ENCODE results near the gene BCL2L11. TPM values are rescaled to one million over a fixed set of nuclear protein-coding genes. Genes with fewer than 3 reads are reported as not detected.

The BCL2L11 gene
- total and polyA plus RNA-seq, 9 of the 15 experiments (the other 6 are each of a cell fraction or from before 2014, with no cell fraction given): 2.2 to 18.8 (median 5.0) TPM

GRCh38 chr2:111166115-111166514 lies 45.4 kb downstream of the BCL2L11 start (continued):
- TF ChIP-seq FOXP4 (CRISPR knock-in tag; IDR thresholded peaks at IDR 0.05; ENCODE audit: borderline replicate concordance): no peak
- no peak for TF ChIP-seq POLR2H (tag; IDR thresholded peaks at IDR 0.05; ENCODE audit: low read depth)

- Histone ChIP-seq H3K4me3 (no peak overlapping the region), H3K4me1 (replicated peaks in 1 of 2; ENCODE audit: control insufficient read depth in 2 of 2, insufficient read depth in 2 of 2, low read length in 2 of 2) (peaks cover 18 to 26% of the 10 kb centered on the region in 2 experiments; a peak in 4 of 5 replicates), H3K9ac (ENCODE audit: insufficient read depth in 1 of 2, low read depth in 2 of 2, low read length in 2 of 2) (no peak overlapping the region; a peak in 1 of 4 replicates), H3K9me1 (ENCODE audit: control insufficient read depth, insufficient read depth, low read length) (no peaks in the 10 kb centered on the region), H3K4me2 (ENCODE audit: insufficient read depth, low read length) (no peak overlapping the region), H2AFZ (ENCODE audit: low read depth, low read length) (no peak overlapping the region), H3K79me2 (ENCODE audit: control insufficient read depth, insufficient read depth, low read length) (no peaks in the 10 kb centered on the region), H3K27ac (ENCODE audit: extremely low read depth, low read depth, low read length) (no peak overlapping the region), H4K20me1 (replicated peaks; ENCODE audit: control insufficient read depth, insufficient read depth, low read length) (peaks cover 13% of the 10 kb centered on the region; the same call in 1 of the 2 replicates), H3K27me3 (ENCODE audit: control insufficient read depth in 2 of 2, insufficient read depth in 2 of 2, low read length in 2 of 2) (no peaks in the 10 kb centered on the region), H3K9me3 (replicated peaks; ENCODE audit: control insufficient read depth, insufficient read depth, low read depth, low read length) (no peaks in the 10 kb centered on the region), H3K36me3 (ENCODE audit: control insufficient read depth, insufficient read depth, low read length) (peaks cover 33% of the 10 kb centered on the region)
- DNase-seq (ENCODE audit: extremely low read depth in 1 of 4, low spot score in 3 of 4): peak in 1 of 4 experiments; percentile 30
- 70% methylated on average over 9 of the region's 9 CpGs for WGBS (ENCODE audit: insufficient coverage, low coverage, missing lambda C conversion rate)
- peak; percentile 58 for ATAC-seq
- intact Hi-C loops (cut with micrococcal nuclease) (no loop called here), in situ Hi-C loops (cut with MboI) (no loop called here)
- no TSS peak for BruUV-seq (replicated peaks)
- ChIA-PET POLR2A (interaction anchor here (0.6 to 3.1 kb wide), 5 partner anchors 10 to 1990 kb away, joined by 3 to 23 read pairs (median 6); no protein-coding TSS in a partner anchor), CTCF (ENCODE audit: low intra/inter-chr PET ratio) (no interaction called here)
- no peak for FAIRE-seq
- 0 out of 2 replicates have a peak, but pooled peaks have one; percentile 48 for TF ChIP-seq POLR2AphosphoS5 (IDR thresholded peaks at IDR 0.05; ENCODE audit: control insufficient read depth, insufficient read depth, low read depth, low read length)
- TF ChIP-seq MAFF (IDR thresholded peaks at IDR 0.05; ENCODE audit: low read length): peak; percentile 66
- TF ChIP-seq MAFK (IDR thresholded peaks at IDR 0.05; ENCODE audit: low read length): peak; percentile 60; the same call in 1 of the 2 replicates
- TF ChIP-seq MAFG (tag; conservative IDR thresholded peaks at IDR 0.05): peak; percentile 75
- TF ChIP-seq C11orf30 (IDR thresholded peaks at IDR 0.05; ENCODE audit: low read depth): peak; percentile 80
- TF ChIP-seq PHB (CRISPR knock-in tag; IDR thresholded peaks at IDR 0.05): no peak
- no peak for TF ChIP-seq ZHX1 (conservative IDR thresholded peaks at IDR 0.05; ENCODE audit: low read length)
- peak; percentile 88 for TF ChIP-seq ZNF316 (IDR thresholded peaks at IDR 0.05)
- TF ChIP-seq CEBPG (CRISPR knock-in tag; IDR thresholded peaks at IDR 0.05): no peak
- TF ChIP-seq CEBPG (tag; conservative IDR thresholded peaks at IDR 0.05 in 1 of 2, IDR thresholded peaks at IDR 0.05 in 1 of 2): no peak
Measured at GRCh38 chr2:111167076-111167862, 46.6 kb downstream of the BCL2L11 start.
